ENCODE measurements around the gene BRCA2. TPM values are rescaled to one million over a fixed set of nuclear protein-coding genes. Genes with fewer than 3 reads are reported as not detected.
A peak's percentile ranks its signal among the peaks of the same experiment; 100 is the strongest.

Gene BRCA2
- total and polyA plus RNA-seq, 9 of the 15 experiments (the other 6 are each of a cell fraction or from before 2014, with no cell fraction given): 4.1 to 17.3 (median 5.8) TPM

DNA sequence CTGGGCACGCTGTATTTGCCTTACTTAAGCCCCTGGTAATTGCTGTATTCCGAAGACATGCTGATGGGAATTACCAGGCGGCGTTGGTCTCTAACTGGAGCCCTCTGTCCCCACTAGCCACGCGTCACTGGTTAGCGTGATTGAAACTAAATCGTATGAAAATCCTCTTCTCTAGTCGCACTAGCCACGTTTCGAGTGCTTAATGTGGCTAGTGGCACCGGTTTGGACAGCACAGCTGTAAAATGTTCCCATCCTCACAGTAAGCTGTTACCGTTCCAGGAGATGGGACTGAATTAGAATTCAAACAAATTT lies 676 bp downstream of the BRCA2 start (continued):
- TF ChIP-seq RNF2 (IDR thresholded peaks at IDR 0.05): no peak
- TF ChIP-seq, protein P1, sequence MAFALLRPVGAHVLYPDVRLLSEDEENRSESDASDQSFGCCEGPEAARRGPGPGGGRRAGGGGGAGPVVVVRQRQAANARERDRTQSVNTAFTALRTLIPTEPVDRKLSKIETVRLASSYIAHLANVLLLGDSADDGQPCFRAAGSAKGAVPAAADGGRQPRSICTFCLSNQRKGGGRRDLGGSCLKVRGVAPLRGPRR (CRISPR knock-in tag; IDR thresholded peaks at IDR 0.05): no peak
- TF ChIP-seq ARID1B (IDR thresholded peaks at IDR 0.05): peak; percentile 58; the same call in 1 of the 2 replicates
- TF ChIP-seq TRIM24 (IDR thresholded peaks at IDR 0.05): peak in 1 of 2 experiments; percentile 3; a peak in 1 of 4 replicates
- TF ChIP-seq ZZZ3 (IDR thresholded peaks at IDR 0.05): no peak
- TF ChIP-seq, protein P2, sequence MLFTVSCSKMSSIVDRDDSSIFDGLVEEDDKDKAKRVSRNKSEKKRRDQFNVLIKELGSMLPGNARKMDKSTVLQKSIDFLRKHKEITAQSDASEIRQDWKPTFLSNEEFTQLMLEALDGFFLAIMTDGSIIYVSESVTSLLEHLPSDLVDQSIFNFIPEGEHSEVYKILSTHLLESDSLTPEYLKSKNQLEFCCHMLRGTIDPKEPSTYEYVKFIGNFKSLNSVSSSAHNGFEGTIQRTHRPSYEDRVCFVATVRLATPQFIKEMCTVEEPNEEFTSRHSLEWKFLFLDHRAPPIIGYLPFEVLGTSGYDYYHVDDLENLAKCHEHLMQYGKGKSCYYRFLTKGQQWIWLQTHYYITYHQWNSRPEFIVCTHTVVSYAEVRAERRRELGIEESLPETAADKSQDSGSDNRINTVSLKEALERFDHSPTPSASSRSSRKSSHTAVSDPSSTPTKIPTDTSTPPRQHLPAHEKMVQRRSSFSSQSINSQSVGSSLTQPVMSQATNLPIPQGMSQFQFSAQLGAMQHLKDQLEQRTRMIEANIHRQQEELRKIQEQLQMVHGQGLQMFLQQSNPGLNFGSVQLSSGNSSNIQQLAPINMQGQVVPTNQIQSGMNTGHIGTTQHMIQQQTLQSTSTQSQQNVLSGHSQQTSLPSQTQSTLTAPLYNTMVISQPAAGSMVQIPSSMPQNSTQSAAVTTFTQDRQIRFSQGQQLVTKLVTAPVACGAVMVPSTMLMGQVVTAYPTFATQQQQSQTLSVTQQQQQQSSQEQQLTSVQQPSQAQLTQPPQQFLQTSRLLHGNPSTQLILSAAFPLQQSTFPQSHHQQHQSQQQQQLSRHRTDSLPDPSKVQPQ (CRISPR knock-in tag; IDR thresholded peaks at IDR 0.05; ENCODE audit: borderline replicate concordance): no peak
- TF ChIP-seq, protein P3, sequence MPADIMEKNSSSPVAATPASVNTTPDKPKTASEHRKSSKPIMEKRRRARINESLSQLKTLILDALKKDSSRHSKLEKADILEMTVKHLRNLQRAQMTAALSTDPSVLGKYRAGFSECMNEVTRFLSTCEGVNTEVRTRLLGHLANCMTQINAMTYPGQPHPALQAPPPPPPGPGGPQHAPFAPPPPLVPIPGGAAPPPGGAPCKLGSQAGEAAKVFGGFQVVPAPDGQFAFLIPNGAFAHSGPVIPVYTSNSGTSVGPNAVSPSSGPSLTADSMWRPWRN (IDR thresholded peaks at IDR 0.05; ENCODE audit: low read depth): no peak
- TF ChIP-seq, protein P4, sequence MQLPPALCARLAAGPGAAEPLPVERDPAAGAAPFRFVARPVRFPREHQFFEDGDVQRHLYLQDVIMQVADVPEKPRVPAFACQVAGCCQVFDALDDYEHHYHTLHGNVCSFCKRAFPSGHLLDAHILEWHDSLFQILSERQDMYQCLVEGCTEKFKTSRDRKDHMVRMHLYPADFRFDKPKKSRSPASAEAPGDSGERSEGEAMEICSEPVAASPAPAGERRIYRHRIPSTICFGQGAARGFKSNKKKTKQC (CRISPR knock-in tag; IDR thresholded peaks at IDR 0.05): peak; percentile 6; the same call in 1 of the 2 replicates
- no peak for TF ChIP-seq NBN (IDR thresholded peaks at IDR 0.05; ENCODE audit: low read depth)
- TF ChIP-seq STAT5A (IDR thresholded peaks at IDR 0.05; ENCODE audit: borderline replicate concordance, low read length): no peak
- TF ChIP-seq BMI1 (IDR thresholded peaks at IDR 0.05; ENCODE audit: low read length): no peak
- TF ChIP-seq TBP (optimal IDR thresholded peaks at IDR 0.05; ENCODE audit: low read depth, low read length): peak; percentile 16
- TF ChIP-seq NFRKB (IDR thresholded peaks at IDR 0.05; ENCODE audit: low read depth): no peak
- no peak for TF ChIP-seq CBX8 (IDR thresholded peaks at IDR 0.05; ENCODE audit: borderline replicate concordance, extremely low read depth, low read depth, low read length, poor library complexity, severe bottlenecking)
- no peak for TF ChIP-seq ZNF23 (CRISPR knock-in tag; IDR thresholded peaks at IDR 0.05)
- TF ChIP-seq FOXJ3 (CRISPR knock-in tag; IDR thresholded peaks at IDR 0.05): no peak
- no peak for TF ChIP-seq ADNP (tag; IDR thresholded peaks at IDR 0.05)
- no peak for TF ChIP-seq ESRRA (IDR thresholded peaks at IDR 0.05; ENCODE audit: borderline replicate concordance, low read depth)
- no peak for TF ChIP-seq TBL1XR1 (IDR thresholded peaks at IDR 0.05; ENCODE audit: low read length in 2 of 2)
- no peak for TF ChIP-seq MBD2 (IDR thresholded peaks at IDR 0.05; ENCODE audit: borderline replicate concordance, low read depth)
- TF ChIP-seq ERF (CRISPR knock-in tag; IDR thresholded peaks at IDR 0.05): no peak
- TF ChIP-seq RB1 (IDR thresholded peaks at IDR 0.05; ENCODE audit: low read depth): no peak
- TF ChIP-seq IFI16 (CRISPR knock-in tag; IDR thresholded peaks at IDR 0.05): no peak
- TF ChIP-seq POU5F1 (IDR thresholded peaks at IDR 0.05; ENCODE audit: borderline replicate concordance, low read depth, low read length, partially characterized antibody): no peak
- TF ChIP-seq CEBPG (CRISPR knock-in tag; IDR thresholded peaks at IDR 0.05): no peak
- no peak for TF ChIP-seq CEBPG (tag; conservative IDR thresholded peaks at IDR 0.05 in 1 of 2, IDR thresholded peaks at IDR 0.05 in 1 of 2)
- TF ChIP-seq ZFP36 (IDR thresholded peaks at IDR 0.05; ENCODE audit: low read depth, low read length, partially characterized antibody): no peak
- 0 out of 2 replicates have a peak, but pooled peaks have one; percentile 34 for TF ChIP-seq TCF7 (IDR thresholded peaks at IDR 0.05; ENCODE audit: borderline replicate concordance)
- no peak for TF ChIP-seq BDP1 (IDR thresholded peaks at IDR 0.05; ENCODE audit: insufficient read depth, insufficient read length)
